K562 (cell line): Measurements from ENCODE around the gene HMCES. TPM values are rescaled to one million over a fixed set of nuclear protein-coding genes. Genes with fewer than 3 reads are reported as not detected.

Experiments
- CCNT2 ChIP-seq: IDR thresholded peaks from 2 replicates; pipeline ENCODE4 v1.6.1; 2011; ENCODE audit warnings: borderline replicate concordance, low read depth, mild to moderate bottlenecking, moderate library complexity, mixed read lengths, low read length; ENCODE audit not compliant: insufficient read length; ENCODE audit errors: extremely low read depth
- CHCHD3 ChIP-seq: fragments of 250-450 bp; sonication (Bioruptor Pico); IDR thresholded peaks from 2 replicates; pipeline ENCODE4 v2.1.2; 2022; ENCODE audit warnings: mild to moderate bottlenecking
- ELF1 ChIP-seq: fragments of 200-800 bp; sonication (Bioruptor generic); IDR thresholded peaks from 2 replicates; pipeline ENCODE4 v1.6.1; 2016; ENCODE audit warnings: missing genetic modification characterization, missing compliant biosample characterization
- EP400 ChIP-seq: fragments of 450-650 bp; IDR thresholded peaks from 2 replicates; pipeline ENCODE4 v1.6.1; 2017; ENCODE audit warnings: antibody characterized with exemption, mild to moderate bottlenecking, moderate library complexity
- MCM7 ChIP-seq, 2 experiments: fragments of 450-650 bp; IDR thresholded peaks; 2 replicates each; pipeline ENCODE4 v1.6.1; 2016 to 2018
- MED1 ChIP-seq: sonication (generic); formaldehyde crosslinking; IDR thresholded peaks from 2 replicates; pipeline ENCODE4 v1.8.1; 2023; ENCODE audit warnings: missing genetic modification reagents, borderline replicate concordance
- SRSF7 ChIP-seq: fragments of 200-400 bp; formaldehyde crosslinking; optimal IDR thresholded peaks from 2 replicates; pipeline ENCODE3; 2017; ENCODE audit warnings: mild to moderate bottlenecking, low read depth, low read length
- TAF7 ChIP-seq: fragments of 450-650 bp; IDR thresholded peaks from 2 replicates; pipeline ENCODE4 v1.6.1; 2016; ENCODE audit warnings: missing genetic modification characterization, missing compliant biosample characterization
- TOE1 ChIP-seq, 2 experiments: fragments of 450-650 bp in 1 of 2; sonication (generic) in 1 of 2; formaldehyde crosslinking in 1 of 2; IDR thresholded peaks; 2 replicates each; pipeline versions ENCODE4 v1.7.1 to v1.8.0; 2016 to 2022; ENCODE audit warnings: borderline replicate concordance in 2 of 2, mild to moderate bottlenecking in 2 of 2, antibody characterized with exemption in 1 of 2, inconsistent platforms in 1 of 2, low read depth in 1 of 2, missing genetic modification reagents in 1 of 2, moderate library complexity in 1 of 2
- TRIM28 ChIP-seq: fragments of 450-650 bp; IDR thresholded peaks from 2 replicates; pipeline ENCODE4 v1.6.1; 2017
- ZNF384 ChIP-seq: IDR thresholded peaks from 2 replicates; pipeline ENCODE4 v1.6.1; 2012; ENCODE audit warnings: low read depth, low read length, improper control_type of control experiment
- ZNF551 ChIP-seq: fragments of 250-450 bp; sonication (Bioruptor Pico); IDR thresholded peaks from 2 replicates; pipeline ENCODE4 v1.5.0; 2021; ENCODE audit warnings: mild to moderate bottlenecking, moderate library complexity
- polyA plus RNA-seq, 8 experiments: library from polyadenylated mRNA; depleted of rRNA in 4 of 8; stranded (reverse) in 5 of 8; unstranded in 3 of 8; fragments of >200 nt; fragmentation: Nextera tagmentation in 2 of 8; fragmentation: Illumina TruSeq in 1 of 8; extraction: Ambion mirVana in 2 of 8; extraction: Trizol in 1 of 8; gene quantifications; 2 replicates each; pipeline versions ENCODE4 v1.2.1 to v1.2.3, GENCODE V29; 2011 to 2014; ENCODE audit warnings: inconsistent platforms in 1 of 8, missing spikeins in 1 of 8
- total RNA-seq, 7 experiments: library from RNA; depleted of rRNA in 6 of 7; stranded (reverse); fragments of >200 nt in 6 of 7; fragmentation: Illumina TruSeq in 2 of 7; extraction: Trizol in 2 of 7; gene quantifications; 2 replicates each; pipeline versions ENCODE4 v1.2.1 to v1.2.3, GENCODE V29; 2011 to 2021; ENCODE audit warnings: low replicate concordance in 1 of 7
- TF ChIP-seq, protein P1 (sequence below): sonication (generic); formaldehyde crosslinking; IDR thresholded peaks from 2 replicates; pipeline ENCODE4 v1.8.1; 2023; ENCODE audit warnings: missing genetic modification reagents, mild to moderate bottlenecking, borderline replicate concordance
- TF ChIP-seq, protein P2 (sequence below): IDR thresholded peaks from 3 replicates; pipeline ENCODE4 v1.6.1; 2011; ENCODE audit warnings: borderline replicate concordance, mild to moderate bottlenecking, moderate library complexity; ENCODE audit not compliant: insufficient read length; ENCODE audit errors: extremely low read depth
- TF ChIP-seq, protein P3 (sequence below): fragments of 250-450 bp; sonication (Bioruptor Pico); IDR thresholded peaks from 2 replicates; pipeline ENCODE4 v1.5.0; 2021; ENCODE audit warnings: mild to moderate bottlenecking, borderline replicate concordance
- TF ChIP-seq, protein P4 (sequence below): fragments of 250-450 bp; sonication (Bioruptor Pico); IDR thresholded peaks from 2 replicates; pipeline ENCODE4 v1.6.1; 2021; ENCODE audit warnings: mild to moderate bottlenecking

The HMCES gene
- total and polyA plus RNA-seq, 9 of the 15 experiments (the other 6 are each of a cell fraction or from before 2014, with no cell fraction given) = 18.8 to 45.3 (median 24.8) TPM

DNA sequence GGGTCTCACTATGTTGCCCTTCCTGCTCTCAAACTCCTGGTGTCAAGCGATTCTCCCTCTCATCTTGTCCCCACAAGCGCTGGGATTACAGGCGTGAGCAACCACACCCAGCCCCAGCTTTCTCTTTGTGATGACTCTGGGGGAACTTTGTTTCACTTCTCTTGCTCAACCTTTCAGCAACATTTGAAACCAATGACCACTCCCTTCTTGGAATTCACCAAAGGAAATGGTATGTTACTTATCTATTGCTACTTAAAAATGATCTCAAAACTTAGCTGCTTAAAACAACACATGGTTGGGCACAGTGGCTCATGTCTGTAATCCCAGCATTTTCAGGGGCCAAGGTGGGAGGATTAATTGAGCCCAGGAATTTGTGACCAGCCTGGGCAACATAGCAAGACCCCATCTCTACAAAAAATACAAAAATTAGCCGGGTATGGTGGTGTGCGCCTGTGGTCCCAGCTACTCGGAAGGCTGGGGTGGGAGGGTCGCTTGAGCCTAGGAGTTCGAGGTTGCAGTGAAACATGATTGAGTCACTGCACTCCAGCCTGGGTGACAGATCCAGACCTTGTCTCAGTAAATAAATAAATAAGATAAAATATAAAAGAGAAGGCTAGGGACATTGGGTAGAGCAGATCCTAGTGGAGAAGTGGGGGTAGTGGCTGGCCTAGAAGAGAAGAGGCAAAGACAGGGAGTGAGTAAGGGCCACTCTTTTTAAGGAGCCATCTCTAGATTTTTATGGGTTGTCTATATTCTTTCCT lies 39.5 kb upstream of the HMCES start (continued):
- TF ChIP-seq ELF1 (no peak; the same call in 1 of the 2 replicates), SRSF7 (no peak), MCM7 (IDR thresholded peaks at IDR 0.05) (no peak), CCNT2 (no peak), MED1 (no peak), TRIM28 (no peak), CHCHD3 (CRISPR knock-in tag) (no peak), ZNF384 (no peak), ZNF551 (CRISPR knock-in tag) (no peak), TAF7 (tag) (no peak), EP400 (peak; percentile 68), TOE1 (IDR thresholded peaks at IDR 0.05; ENCODE audit: borderline replicate concordance) (0 out of 2 replicates have a peak, but pooled peaks have one; percentile 36), TOE1 (CRISPR knock-in tag; IDR thresholded peaks at IDR 0.05; ENCODE audit: borderline replicate concordance, low read depth) (no peak)
- TF ChIP-seq, protein P1, sequence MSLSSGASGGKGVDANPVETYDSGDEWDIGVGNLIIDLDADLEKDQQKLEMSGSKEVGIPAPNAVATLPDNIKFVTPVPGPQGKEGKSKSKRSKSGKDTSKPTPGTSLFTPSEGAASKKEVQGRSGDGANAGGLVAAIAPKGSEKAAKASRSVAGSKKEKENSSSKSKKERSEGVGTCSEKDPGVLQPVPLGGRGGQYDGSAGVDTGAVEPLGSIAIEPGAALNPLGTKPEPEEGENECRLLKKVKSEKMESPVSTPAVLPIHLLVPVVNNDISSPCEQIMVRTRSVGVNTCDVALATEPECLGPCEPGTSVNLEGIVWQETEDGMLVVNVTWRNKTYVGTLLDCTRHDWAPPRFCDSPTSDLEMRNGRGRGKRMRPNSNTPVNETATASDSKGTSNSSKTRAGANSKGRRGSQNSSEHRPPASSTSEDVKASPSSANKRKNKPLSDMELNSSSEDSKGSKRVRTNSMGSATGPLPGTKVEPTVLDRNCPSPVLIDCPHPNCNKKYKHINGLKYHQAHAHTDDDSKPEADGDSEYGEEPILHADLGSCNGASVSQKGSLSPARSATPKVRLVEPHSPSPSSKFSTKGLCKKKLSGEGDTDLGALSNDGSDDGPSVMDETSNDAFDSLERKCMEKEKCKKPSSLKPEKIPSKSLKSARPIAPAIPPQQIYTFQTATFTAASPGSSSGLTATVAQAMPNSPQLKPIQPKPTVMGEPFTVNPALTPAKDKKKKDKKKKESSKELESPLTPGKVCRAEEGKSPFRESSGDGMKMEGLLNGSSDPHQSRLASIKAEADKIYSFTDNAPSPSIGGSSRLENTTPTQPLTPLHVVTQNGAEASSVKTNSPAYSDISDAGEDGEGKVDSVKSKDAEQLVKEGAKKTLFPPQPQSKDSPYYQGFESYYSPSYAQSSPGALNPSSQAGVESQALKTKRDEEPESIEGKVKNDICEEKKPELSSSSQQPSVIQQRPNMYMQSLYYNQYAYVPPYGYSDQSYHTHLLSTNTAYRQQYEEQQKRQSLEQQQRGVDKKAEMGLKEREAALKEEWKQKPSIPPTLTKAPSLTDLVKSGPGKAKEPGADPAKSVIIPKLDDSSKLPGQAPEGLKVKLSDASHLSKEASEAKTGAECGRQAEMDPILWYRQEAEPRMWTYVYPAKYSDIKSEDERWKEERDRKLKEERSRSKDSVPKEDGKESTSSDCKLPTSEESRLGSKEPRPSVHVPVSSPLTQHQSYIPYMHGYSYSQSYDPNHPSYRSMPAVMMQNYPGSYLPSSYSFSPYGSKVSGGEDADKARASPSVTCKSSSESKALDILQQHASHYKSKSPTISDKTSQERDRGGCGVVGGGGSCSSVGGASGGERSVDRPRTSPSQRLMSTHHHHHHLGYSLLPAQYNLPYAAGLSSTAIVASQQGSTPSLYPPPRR = no peak
- TF ChIP-seq, protein P2, sequence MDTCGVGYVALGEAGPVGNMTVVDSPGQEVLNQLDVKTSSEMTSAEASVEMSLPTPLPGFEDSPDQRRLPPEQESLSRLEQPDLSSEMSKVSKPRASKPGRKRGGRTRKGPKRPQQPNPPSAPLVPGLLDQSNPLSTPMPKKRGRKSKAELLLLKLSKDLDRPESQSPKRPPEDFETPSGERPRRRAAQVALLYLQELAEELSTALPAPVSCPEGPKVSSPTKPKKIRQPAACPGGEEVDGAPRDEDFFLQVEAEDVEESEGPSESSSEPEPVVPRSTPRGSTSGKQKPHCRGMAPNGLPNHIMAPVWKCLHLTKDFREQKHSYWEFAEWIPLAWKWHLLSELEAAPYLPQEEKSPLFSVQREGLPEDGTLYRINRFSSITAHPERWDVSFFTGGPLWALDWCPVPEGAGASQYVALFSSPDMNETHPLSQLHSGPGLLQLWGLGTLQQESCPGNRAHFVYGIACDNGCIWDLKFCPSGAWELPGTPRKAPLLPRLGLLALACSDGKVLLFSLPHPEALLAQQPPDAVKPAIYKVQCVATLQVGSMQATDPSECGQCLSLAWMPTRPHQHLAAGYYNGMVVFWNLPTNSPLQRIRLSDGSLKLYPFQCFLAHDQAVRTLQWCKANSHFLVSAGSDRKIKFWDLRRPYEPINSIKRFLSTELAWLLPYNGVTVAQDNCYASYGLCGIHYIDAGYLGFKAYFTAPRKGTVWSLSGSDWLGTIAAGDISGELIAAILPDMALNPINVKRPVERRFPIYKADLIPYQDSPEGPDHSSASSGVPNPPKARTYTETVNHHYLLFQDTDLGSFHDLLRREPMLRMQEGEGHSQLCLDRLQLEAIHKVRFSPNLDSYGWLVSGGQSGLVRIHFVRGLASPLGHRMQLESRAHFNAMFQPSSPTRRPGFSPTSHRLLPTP = no peak
- TF ChIP-seq, protein P3, sequence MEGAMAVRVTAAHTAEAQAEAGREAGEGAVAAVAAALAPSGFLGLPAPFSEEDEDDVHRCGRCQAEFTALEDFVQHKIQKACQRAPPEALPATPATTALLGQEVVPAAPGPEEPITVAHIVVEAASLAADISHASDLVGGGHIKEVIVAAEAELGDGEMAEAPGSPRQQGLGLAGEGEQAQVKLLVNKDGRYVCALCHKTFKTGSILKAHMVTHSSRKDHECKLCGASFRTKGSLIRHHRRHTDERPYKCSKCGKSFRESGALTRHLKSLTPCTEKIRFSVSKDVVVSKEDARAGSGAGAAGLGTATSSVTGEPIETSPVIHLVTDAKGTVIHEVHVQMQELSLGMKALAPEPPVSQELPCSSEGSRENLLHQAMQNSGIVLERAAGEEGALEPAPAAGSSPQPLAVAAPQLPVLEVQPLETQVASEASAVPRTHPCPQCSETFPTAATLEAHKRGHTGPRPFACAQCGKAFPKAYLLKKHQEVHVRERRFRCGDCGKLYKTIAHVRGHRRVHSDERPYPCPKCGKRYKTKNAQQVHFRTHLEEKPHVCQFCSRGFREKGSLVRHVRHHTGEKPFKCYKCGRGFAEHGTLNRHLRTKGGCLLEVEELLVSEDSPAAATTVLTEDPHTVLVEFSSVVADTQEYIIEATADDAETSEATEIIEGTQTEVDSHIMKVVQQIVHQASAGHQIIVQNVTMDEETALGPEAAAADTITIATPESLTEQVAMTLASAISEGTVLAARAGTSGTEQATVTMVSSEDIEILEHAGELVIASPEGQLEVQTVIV (CRISPR knock-in tag) = no peak
- TF ChIP-seq, protein P4, sequence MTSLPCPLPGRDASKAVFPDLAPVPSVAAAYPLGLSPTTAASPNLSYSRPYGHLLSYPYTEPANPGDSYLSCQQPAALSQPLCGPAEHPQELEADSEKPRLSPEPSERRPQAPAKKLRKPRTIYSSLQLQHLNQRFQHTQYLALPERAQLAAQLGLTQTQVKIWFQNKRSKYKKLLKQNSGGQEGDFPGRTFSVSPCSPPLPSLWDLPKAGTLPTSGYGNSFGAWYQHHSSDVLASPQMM (CRISPR knock-in tag) = no peak
